ENCODE measurements around the gene SMG6.
"Not testable (repeated sequence)": the region's sequence is repeated elsewhere in the genome, so short reads cannot be mapped to it uniquely, and the experiment has no call there.

The SMG6 gene

DNA sequence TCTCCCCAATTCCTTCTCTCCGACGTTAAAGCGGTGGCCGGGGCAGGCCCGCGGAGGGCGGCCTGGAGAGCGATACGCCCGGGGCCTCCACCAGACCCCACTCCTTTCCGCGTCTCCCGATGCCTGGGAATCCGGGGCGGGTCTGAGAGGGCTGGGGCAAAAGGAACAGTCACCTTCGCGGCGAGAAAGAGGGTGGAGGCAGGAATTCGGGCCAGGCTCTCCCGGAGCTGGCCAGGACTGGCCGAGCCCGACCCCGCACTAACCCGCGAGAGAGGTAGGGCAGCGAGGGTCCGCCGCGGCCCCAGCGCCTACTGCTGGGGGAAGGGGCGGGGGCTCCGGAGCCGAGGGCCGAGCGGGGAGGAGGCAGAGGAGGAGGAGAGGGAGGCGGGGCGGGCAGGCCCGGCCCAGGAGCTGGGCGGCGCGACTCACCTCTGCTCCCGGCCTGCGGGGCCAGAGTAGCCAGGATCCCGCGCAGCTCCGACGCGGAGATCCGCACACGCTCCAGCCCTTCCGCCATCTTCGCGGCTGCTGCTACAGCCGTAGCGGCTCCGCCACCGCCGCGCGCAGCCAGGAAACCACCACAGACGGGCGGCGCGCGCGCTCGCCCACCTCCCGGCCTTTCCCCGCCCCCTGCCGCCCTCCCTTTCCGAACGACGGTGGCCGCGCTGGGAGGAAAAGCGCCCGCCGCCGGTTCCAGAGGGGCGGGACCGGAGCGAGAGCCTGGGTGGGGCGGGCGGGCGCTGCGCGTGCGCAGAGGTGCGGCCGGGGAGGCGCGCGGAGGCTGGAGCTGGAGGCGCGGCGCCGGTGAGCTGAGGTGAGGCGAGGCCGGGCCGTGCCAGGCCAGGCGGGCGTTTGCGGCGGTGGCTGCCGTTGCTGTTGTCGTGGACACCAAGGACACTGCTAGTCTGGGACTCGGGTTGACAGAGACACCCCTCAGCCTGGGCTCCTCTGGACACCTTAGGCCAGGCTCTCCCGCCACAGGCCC lies at the start of gene SMG6, which contains the start of gene SRR:
TSS of gene SMG6 (minus strand) at position 582 of the 985 bp plus-strand sequence. CDS start at position 517, 65 bp downstream.
TSS of gene SRR (plus strand) at position 747 of the 985 bp plus-strand sequence. CDS start 11,611 bp downstream, outside the sequence.
- peak; percentile 93 to 94 for DNase-seq

GRCh38 chr17:2351269-2351668 lies 47.7 kb upstream of the SMG6 start:
- no peak for DNase-seq

DNA sequence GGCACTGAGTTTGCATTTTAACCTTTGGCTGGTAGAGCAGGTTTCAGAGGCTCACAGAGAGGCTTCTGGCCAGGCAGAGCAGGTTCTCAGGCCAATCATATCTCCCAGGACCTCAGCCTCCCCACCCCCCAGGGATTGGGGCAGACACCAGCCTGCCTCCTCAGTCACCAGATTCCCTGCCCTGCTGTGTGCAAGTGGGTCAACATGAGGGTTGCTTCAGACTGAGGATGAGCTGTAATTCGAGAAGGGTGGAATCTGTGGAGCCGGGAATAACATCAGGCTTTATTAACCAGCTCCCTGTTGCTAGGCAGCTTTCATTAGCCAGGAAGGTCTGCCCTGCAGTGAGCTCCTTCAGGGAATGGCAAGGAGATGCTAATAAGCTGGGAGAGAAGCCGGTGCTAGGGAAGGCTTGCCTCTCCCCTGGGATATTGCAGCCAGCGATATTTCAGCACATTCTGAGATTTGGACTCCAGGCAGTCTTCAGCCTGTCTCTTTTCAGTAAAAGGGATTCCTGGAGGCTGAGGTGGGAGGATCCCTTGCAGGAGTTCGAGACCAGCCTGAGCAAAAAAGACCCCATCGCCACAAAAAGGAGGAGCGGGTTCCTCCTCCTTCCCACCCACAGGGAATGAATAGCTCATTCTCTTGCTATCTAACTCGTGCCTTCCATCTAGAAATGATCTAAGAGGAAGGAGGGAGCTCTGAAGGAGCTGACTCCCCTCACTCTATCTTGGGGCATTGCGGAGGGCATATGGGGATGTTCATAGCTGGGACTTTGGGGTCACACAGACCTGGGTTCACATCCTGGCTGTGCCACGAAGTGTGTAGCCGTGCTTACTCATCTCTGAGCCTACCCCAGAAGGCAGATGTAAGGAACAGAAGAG lies 44.5 kb upstream of the SMG6 start:
- DNase-seq: no peak

DNA sequence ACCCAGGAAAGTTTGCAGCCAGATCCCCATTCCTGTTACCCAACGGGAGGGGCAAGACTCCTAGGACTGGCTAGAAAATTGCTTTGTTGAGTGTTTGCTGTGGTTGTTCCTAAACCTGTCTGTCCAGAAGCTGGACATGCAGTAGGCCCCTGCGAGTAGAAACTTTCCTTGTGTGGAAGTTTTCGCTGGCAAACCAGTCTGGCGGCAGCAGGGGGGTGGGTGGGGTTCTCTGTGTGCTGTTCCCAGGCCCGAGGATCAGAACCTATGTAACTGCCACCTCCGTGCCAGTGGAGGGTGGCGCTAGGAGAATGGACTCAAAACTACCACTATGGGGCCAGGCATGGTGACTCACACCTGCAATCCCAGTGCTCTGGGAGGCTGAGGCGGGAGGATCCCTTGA lies 42.9 kb upstream of the SMG6 start:
- DNase-seq: no peak

- DNase-seq: no peak
Measured at GRCh38 chr17:2344528-2344927, 40.9 kb upstream of the SMG6 start.

DNA sequence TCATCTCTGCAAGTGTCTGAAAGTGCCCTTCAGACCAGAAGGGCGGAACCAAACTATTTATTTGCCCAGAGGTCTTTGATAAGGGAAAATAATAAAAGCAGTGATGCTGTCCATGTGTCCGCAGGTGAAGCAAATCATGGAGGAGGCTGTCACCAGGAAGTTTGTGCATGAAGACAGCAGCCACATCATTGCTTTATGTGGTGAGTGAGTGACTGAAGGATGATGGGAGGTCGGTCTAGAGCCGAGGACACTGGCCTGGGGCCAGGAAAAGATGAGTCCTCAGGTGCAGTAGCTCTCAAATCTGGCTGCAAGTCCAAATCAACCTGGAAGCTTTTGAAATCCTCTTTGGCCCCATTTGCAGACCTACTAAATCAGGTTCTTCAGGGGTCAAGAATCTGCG lies 39.8 kb upstream of the SMG6 start:
- DNase-seq: peak; percentile 25 to 35

DNA sequence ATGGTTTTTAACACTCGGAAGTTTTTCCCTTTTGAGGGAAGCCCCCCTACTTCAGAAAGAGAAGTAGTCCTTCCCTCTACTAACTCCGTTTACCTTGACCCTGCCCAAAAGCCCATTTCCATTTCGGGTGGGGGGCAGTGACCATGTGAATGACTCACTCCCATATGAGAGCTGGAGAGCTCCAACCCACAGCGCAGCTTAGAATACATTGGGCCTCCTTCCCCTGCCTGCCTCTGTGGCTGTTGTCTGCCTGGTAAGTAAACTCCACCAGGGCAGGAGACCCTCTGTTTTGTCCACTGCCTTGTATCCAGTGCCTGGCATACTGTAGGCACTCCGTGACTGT lies 34.7 kb upstream of the SMG6 start:
- no peak for DNase-seq

- DNase-seq: peak; percentile 34 to 45
Measured at GRCh38 chr17:2337544-2338314, 34.1 kb upstream of the SMG6 start.

DNA sequence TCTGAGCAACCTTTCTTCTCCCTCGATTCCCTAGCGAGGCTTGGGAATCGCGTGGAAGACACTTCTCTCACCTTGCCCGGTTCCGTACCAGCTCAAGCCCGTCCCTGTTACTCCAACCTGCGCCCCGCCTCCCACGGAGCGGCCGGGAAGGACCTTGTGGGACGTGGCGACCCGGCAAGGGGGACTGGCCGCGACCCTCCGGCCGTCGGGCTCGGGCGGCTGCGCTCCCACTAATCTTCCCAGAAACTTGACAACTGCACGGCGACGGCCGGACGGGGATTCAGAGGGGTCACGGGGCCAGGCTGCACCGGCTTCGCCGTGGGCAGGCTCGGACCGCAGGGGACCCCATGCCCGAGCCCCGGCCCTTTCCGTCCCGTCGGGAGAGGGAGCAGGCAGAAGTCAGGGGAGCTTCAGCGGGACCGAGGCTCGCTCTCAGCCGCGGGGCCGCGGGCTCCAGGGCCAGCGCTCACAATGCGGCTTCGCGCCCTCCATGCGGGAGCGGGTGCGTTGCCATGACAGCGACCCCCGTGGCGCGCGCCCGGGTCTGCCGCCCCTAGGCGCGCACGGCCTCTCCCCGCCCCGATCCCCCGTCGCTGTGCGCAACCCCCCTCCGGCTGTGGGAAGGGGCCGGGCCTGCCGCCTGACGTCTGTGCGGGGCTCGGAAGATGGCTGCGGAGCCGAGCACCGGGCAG lies 33.4 kb upstream of the SMG6 start, which contains the start of gene SGSM2:
TSS of gene SGSM2 (plus strand) at position 650 of the 692 bp plus-strand sequence. CDS start 188 bp downstream, outside the sequence.
- peak; percentile 41 to 52 for DNase-seq

- DNase-seq: peak; percentile 82 to 84
Measured at GRCh38 chr17:2336215-2336851, 32.7 kb upstream of the SMG6 start, which contains the start of gene TSR1. TSR1 (minus strand) TSS chr17:2336457; CDS start chr17:2336427, 30 bp downstream.

DNA sequence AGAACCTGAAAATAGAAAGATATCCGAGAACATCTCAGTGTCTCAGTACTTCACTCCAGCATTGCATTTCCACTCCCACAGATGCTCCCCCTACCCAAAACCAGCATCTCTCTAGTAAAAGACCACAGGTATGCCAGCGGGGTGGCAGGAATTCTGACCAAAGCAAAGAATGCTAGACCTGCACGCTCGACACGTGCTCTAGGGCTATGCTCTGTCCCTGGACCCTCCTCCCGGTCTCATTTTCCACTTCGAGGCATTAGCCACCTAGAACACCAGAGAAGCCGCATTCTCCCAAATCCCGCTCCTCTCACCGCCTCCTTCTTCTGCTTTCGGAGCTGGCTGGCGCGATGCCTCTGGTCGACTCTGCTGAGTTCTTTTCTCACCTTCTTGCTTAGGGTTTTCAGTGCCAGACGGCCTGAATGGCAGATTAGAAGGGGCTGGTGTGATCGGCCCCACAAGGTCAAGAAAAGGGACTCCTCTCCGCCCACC lies 32.2 kb upstream of the SMG6 start:
- DNase-seq: peak in 1 of 2 donors; percentile 7

DNA sequence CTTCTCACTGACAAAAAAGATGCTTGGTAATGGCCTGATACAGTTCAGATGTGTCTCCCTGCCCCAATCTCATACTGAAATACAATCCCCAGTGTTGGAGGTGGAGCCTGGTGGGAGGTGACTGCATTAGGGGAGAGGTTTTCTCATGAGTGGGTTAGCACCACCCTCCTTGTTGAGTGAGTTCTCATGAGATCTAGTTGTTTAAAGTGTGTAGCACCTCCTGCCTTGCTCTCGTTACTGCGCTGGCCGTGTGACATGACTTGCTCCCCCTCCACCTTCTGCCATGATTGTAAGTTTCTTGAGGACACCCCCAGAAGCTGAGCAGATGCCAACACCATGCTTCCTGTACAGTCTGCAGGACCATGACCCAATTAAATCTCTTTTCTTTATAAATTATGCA lies 27.7 kb upstream of the SMG6 start:
- no peak for DNase-seq

GRCh38 chr17:2323629-2324314 lies 20.2 kb upstream of the SMG6 start:
- no peak for DNase-seq

DNA sequence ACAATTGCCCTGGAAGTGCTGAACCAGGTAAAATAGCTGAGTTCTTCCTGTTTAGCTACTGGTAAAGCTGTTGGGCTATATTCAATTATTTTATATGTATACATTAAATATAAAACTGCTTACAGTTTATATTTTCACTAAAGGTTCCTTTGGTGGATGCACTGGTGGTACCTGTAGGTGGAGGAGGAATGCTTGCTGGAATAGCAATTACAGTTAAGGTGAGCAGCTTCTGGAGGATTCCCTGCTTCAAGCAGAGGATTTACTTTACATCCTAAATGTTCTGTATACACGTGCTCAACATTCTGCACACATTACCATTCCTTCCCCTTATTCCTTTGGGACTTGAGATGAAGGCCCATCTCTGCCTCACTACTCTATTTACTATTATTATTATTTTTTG lies 17.8 kb upstream of the SMG6 start:
- DNase-seq: no peak

DNA sequence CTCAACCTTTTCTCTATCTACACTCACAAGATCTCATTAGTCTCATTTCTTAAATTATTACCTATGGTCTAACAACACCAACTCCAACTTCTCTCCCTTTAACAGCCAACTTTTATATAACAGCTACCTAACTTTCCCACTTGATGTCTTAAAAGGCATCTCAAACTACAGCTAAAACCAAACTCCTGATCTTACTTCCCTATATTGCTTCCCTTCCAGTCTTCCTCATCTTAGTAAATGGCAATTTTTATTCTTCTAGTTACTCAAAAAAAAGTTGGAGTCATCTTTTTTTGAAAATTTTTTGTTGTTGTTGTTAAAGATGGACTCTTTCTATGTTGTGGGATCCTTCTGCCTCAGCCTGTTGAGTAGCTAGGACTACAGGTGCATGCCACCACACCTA lies 15.5 kb upstream of the SMG6 start:
- no peak for DNase-seq

GRCh38 chr17:2317796-2318195 lies 14.2 kb upstream of the SMG6 start:
- DNase-seq: no peak

GRCh38 chr17:2316916-2317205 lies 13.3 kb upstream of the SMG6 start:
- not testable (repeated sequence) for DNase-seq

GRCh38 chr17:2312736-2313135 lies 9.2 kb upstream of the SMG6 start:
- DNase-seq: no peak

- no peak for DNase-seq
Measured at GRCh38 chr17:2309338-2310154, 6.0 kb upstream of the SMG6 start.

GRCh38 chr17:2304931-2305330 lies 1.3 kb upstream of the SMG6 start:
- DNase-seq: no peak
